B cell (primary cell): ENCODE measurements around the gene FRRS1.

Experiments
- CTCF ChIP-seq: fragments of 200-600 bp; IDR thresholded peaks from one replicate; pipeline ENCODE4 v1.8.0; 2022; ENCODE audit warnings: antibody characterized with exemption, mild to moderate bottlenecking
- EZH2 ChIP-seq: IDR thresholded peaks from 2 replicates; pipeline ENCODE4 v1.6.1; 2012; ENCODE audit warnings: borderline replicate concordance, low read depth, mild to moderate bottlenecking, moderate library complexity, low read length; ENCODE audit not compliant: insufficient read depth, poor library complexity, severe bottlenecking

GRCh38 chr1:99662539-99663080 lies 103.8 kb downstream of the FRRS1 start:
- TF ChIP-seq CTCF (no peak), EZH2 (no peak)
